Astrocyte of the spinal cord (primary cell): ENCODE results near the gene HS3ST3B1.

ENCODE experiments used
- DNase-seq: peaks from one replicate; pipeline ENCODE4 v3.0.0; 2011; ENCODE audit warnings: low read depth, low spot score
- H3K4me3 ChIP-seq: 2 replicates; pipeline ENCODE4 v1.5.1; 2011; ENCODE audit warnings: low read depth, mild to moderate bottlenecking, low read length, moderate library complexity
- CTCF ChIP-seq: IDR thresholded peaks from 2 replicates; pipeline ENCODE4 v1.5.1; 2012; ENCODE audit warnings: low read depth, mild to moderate bottlenecking, low read length, inconsistent platforms
- in situ Hi-C: cut with HindIII; loops from 2 replicates; pipeline ENCODE4 v1.10.0; 2017; ENCODE audit warnings: low sequenced_read_pairs

The HS3ST3B1 gene

GRCh38 chr17:14318918-14319205, 18.0 kb downstream of the HS3ST3B1 start:
- H3K4me3 ChIP-seq = no peak overlapping the region
- no peak for TF ChIP-seq CTCF
- no peak for DNase-seq
- in situ Hi-C loops = no loop called here

- no peak for TF ChIP-seq CTCF
- no peak overlapping the region for H3K4me3 ChIP-seq
- in situ Hi-C loops = no loop called here
- no peak for DNase-seq
Measured at GRCh38 chr17:14320098-14320497, 19.2 kb downstream of the HS3ST3B1 start.

GRCh38 chr17:14320734-14321475, 20.0 kb downstream of the HS3ST3B1 start:
- in situ Hi-C loops = no loop called here
- no peak overlapping the region for H3K4me3 ChIP-seq
- DNase-seq = peak; percentile 38
- TF ChIP-seq CTCF = no peak

GRCh38 chr17:14321476-14321949, 20.6 kb downstream of the HS3ST3B1 start:
- no peak overlapping the region for H3K4me3 ChIP-seq
- no peak for TF ChIP-seq CTCF
- DNase-seq = peak; percentile 66
- in situ Hi-C loops = no loop called here

GRCh38 chr17:14321980-14322776, 21.3 kb downstream of the HS3ST3B1 start:
- H3K4me3 ChIP-seq = no peak overlapping the region

GRCh38 chr17:14323522-14323981, 22.7 kb downstream of the HS3ST3B1 start:
- TF ChIP-seq CTCF = no peak
- in situ Hi-C loops = no loop called here
- H3K4me3 ChIP-seq = no peak overlapping the region
- no peak for DNase-seq

More at GRCh38 chr17:14321980-14322776, 21.3 kb downstream of the HS3ST3B1 start:
- in situ Hi-C loops = no loop called here
- TF ChIP-seq CTCF = no peak
- no peak for DNase-seq
